DLD1 (cell line): ENCODE results near the gene VPS13C.

Experiments used
- in situ Hi-C: cut with HindIII; loops from 2 replicates; pipeline ENCODE4 v1.10.0; 2017; ENCODE audit warnings: low sequenced_read_pairs

VPS13C gene

DNA sequence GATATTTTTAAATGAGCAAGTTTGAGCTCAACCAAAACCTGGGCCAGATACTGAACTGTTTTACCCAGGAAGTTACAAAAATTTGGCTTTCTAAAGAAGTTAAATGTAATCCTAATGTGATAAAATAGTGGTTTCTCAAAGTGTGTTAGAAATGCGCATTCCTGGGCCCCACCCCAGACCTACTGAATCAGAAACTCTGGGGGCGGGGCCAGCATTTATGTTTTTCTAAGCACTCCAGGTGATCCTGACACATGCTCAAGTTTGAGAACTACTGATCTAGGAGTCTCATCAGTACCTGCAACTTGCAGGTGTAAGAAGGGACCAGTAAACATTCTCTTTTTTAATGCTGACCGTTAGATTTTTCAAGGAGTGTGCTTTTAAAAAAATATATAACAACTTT is 190.6 kb downstream of the VPS13C start:
- in situ Hi-C loops = no loop called here

DNA sequence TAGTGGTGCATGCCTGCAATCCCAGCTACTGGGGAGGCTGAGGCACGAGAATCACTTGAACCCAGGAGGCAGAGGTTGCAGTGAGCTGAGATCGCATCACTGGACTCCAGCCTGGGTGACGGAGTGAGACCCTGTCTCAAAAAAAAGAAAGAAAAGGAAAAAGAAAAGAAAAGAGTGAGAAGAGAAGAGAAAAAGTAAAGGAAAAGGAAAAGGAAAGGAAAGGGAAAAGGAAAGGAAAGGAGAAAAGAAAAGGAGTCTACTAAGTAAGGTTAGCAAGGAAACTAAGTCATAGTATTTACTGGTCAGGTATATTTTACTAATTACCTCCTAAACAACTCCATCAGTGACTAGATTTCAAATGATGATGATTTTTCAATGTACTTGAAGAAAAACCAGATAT is 198.3 kb downstream of the VPS13C start:
- in situ Hi-C loops = no loop called here

DNA sequence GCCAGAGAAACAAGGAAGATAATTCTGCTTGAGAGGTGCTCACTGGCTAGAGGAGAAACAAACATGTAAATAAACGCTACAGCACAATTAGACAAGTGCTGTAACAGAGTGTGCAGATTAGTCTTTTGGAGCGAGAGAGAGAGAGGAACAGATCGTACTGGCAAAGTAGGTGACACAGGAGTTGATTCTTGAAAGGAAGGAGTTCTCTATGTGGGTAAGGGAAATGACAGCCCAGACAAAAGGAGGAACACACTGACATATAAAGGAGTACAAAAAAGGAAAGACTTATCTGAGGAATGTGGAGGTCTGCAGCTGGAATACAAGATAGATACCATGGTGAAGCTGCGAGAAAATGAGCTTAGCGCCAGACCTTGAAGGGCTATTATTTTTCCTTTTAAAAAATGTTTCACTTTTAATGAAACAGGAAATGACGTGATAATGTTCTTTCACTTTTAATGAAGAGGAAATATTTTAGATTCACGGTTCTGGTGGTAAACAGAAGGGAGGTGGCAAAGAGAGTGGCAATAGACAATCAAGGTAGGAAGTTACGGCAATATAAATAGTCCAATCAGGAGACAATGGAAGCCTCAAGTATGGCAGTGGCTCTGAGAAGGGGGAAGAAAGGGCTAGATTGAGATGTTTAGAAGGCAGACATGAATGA is 202.9 kb downstream of the VPS13C start:
- in situ Hi-C loops = no loop called here

DNA sequence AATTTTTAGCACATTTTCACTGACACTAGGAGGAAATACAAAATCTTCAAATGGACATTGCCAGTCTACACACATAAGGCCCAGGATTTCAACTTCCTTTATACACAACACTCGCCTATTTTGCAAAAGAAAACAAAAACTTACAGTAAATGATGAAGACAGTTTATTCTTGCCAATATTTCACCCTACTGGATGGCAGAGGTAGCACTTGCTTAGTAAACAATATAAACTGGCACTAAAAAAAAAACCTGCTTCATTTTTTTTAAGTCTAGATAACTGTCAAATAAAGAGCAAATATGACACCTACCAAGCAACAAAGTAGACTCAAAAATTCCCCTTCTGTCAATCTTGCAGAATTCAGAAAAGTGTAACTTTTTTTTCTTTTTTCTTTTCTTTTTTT is 204.0 kb downstream of the VPS13C start:
- in situ Hi-C loops = no loop called here

DNA sequence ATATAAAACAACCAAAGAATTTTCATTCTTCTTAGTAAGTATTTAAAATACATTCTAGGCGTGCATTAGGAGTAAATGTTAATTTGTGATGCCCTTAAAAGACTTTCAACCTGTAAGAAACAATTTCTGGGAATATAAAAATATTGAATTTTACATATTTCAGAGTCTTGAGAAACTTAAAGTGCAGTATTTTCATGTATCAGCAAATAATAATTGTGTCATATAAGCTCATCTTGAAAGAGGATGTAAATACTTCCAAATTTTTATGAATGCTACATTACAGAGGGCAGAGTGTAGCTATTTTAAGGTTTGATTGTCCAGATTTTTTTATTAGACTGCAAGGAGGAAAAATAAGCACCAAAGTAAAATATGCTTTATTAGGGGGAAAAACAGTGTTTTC is 207.1 kb downstream of the VPS13C start:
- in situ Hi-C loops = no loop called here

DNA sequence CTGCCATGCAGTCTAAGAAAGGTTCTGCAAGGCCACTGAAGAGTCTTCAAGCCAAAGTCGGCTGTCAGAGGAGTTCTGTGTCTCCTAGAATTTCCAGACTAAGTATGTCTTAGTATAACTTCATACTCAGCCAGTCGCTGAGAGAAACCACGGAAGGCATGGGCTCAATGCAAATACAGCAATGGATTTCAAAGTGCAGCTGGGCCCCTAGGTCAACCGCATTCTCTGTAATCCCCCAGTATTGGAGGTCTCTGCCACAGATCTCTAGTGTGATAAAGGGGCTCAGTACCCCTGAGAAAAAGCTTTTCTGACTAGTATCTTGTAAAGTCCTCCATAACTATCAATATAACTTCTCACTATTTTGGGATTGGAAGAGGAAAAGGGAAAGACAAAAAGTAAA is 208.3 kb downstream of the VPS13C start:
- in situ Hi-C loops = no loop called here

DNA sequence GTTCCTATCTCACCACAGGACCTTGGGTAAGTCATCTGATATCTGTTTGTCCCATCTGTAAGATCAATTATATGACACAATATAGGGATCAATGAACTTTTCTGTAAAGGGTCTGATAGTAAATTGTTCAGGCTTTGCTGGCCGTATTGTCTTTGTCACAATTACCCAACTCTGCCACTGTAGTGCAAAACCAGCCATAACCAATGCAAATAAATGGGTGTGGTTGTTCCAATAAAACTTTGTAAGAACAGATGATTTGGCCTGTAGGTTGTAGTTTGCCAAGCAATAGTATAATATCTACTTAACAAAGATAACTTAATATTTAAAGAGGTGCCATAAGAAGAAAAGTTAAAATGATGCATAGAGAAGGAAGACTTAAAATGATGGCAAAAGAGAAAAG is 210.8 kb downstream of the VPS13C start:
- in situ Hi-C loops = no loop called here

DNA sequence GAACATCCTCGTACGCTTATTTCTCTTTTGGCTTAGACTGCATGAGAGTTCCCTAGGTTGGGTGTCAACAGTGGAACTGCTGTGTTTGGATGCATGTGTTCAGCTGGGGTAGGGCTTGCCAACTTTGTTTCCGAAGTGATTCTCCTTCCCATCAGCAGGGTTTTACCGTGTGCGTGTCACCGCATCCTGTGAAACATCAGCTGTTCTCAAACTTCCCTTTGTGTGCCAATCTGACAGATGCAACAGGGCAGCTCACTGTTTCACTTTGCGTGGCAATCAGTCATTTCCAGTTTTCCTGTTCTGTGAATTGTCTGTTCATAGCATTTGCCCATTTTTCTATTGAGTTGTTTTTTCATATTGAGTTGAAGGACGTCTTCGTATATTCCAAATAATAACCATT is 218.8 kb downstream of the VPS13C start:
- in situ Hi-C loops = no loop called here

DNA sequence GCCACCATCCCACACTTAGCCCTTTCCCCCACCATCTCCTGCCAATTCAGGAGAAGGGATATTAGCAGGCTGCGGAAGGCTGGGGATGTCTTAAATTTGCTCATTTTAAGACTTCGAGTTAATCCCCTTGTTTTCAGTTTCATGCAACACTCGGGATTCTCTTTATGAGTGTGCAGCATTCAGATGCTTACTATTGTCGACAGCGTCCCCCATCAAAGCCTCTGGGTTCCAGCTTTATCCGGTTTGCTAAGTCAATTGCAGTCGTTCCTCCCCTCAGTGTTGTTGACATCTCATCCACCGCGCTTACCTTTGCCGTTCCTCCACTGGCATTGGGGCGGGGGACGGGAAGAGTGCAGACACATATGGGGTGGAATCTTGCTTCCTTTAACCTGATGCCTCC is 220.2 kb downstream of the VPS13C start:
- in situ Hi-C loops = no loop called here

DNA sequence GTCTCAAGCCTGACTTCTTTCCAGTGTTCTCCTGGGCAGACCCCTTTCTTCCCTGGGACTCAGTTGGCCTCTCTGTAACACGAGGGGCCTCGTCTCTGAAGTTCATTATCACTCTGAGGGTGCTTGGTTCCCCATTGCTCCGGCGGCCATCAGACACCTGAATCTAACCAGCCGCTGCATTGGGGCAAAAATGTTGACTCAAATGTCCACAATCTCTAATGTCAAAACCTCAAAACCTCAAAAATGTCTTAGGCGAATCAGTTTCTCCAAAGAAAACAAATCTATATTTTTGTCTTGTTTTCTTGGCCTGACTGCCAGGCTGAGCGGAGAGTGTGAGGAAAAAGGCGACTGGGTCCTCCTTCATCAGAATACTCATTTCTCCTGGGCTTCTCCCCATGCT is 220.7 kb downstream of the VPS13C start:
- in situ Hi-C loops = no loop called here

DNA sequence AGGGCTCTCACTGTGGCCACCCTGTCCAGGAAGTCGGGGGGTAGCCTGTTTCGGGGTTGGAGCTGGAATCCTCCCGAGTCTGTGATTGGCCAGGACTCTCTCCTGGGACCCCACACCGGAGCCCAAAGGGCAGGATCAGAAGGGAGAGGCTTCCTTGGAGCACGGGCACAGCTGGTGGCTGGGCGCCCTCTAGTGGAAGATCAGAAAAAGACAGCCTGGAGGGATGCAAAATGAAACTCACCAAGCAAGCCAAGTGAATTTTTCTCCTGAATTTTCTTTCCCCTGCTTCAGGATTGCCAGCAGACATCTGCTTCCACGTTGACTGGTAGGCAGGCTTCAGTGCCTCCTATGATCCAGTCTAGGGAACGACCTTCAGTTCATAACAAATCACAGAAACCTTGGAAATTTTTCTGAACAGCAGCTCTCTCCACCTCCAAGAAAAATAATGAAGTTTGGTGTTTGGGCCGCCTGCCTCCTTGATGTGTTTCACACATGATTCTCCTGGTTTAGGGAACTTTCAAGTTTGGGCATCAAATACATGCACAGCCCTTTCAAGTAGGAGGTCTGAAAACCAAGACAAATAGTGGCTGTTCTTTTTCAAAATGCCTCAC is 224.6 kb downstream of the VPS13C start:
- in situ Hi-C loops = no loop called here

DNA sequence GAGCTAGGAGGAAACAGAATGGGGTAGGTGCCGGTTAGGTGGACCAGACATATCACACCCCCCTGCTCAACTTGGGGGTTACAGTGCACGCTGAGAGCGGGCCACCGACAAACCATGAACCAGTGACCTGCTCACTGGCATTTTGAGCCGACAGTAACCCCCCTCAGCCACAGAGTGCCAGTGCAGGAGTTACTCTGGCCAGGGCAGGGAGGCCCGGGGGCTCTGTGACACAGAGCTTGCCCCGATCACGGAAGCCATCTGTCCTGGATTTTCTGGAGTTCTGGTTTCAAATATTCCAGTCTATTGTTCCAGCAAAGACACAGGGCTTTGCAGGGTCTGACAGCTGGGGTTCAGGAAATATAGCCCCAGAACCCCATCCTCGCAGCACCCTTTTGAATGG is 225.2 kb downstream of the VPS13C start:
- in situ Hi-C loops = no loop called here

DNA sequence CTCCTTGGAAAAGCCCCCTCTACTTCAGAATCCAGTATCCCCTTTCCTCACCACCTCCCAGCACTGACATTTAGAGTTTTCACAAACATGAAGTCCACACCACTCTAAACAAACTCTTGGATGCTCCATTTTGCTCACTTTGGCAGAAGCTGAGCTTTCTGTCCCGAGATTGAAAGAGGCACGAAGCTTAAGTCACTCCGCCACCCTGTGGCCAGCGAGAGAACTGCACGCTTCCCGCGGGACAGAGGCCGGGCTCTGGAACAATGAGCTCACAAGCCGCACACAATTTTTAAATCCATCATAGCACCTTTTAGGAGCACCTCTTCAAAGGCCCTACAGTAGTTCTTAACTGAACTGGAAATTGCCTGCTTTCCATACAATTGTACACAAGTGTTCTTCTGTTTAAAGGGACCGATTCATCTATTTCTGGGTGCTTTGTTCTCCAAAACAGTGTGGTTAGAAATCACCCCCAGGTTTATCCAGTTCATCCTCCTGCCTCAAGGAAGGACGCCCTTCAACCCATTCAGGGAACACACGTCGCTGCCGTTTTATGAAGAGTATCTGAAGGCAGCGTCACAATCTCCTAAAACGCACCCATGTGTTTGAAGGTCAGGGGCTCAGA is 226.1 kb downstream of the VPS13C start:
- in situ Hi-C loops = no loop called here

DNA sequence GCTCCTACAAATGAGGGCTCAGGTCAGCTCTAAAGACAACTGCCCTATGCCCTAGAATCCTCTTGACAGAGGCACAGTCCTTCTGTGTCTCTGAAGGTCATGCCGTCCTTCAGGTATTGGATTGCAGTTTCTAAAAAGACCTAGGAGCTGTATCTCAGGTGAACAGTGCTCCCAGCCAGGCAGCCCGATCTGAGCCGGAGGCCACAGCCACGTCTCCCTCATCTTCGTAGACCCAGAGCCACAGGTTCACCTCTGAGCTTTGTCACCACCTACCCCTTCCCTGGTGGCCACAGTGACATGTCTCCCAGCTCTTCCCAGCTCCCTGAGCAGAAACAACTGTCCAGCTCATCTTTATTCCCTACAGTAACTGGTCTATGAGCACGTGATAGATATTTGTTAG is 228.0 kb downstream of the VPS13C start:
- in situ Hi-C loops = no loop called here

DNA sequence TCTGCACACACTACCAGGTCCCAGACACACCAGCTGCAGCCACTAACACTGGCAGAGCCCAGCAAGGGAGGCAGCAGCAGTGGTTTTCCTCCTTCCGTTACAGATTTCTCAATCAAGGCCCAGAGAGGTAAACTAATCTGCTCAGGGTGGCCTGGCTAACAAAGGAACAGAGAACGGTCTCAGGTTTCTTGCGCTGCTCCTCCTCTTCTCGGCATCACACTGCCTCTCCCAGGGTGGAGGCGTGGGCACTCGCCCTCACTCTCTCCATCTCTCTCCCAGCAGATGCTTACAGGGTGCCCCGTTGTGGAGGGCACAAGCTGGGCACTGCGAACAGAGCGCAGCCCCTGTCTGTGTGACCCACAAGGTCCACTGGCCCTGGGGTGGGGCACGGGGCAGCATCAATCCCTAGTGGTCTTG is 228.7 kb downstream of the VPS13C start:
- in situ Hi-C loops = no loop called here

DNA sequence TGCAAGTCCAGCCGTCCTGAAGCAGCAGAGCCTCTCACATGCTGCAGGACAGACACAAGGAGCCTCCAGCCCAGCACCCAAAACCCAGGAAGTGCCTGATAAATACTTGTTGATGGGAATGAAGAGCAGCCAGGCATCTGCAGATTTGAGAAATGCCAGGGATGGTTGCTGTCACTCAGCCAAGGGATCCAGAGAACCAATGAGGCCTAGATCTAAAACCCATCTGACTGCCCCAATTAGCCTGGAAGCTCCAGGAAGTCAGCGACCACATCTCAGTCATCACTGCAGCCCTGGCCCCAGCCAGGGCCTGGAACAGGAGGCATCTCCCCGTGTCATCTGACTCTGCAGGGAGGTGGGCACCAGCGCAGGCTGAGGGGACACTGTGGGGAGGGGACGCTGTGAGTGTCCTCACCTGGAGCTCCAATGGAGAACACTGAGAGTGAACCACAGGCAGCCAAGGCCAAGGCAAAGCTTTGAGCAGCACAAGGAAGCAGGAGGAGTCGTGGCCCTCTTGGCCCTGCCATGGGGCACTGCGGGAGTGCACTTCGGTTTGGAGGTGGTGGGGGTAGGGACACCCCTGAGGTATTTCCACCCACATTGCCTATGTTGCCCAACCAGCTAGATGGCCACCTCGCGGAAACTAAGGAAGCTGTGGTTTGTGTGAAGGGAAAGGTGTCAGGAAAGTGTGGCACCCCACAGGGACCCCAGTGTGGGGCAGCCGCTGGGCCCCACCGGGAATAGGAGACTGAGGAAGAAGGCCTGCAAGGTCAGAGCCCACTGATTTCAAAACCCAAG is 229.5 kb downstream of the VPS13C start:
- in situ Hi-C loops = no loop called here

DNA sequence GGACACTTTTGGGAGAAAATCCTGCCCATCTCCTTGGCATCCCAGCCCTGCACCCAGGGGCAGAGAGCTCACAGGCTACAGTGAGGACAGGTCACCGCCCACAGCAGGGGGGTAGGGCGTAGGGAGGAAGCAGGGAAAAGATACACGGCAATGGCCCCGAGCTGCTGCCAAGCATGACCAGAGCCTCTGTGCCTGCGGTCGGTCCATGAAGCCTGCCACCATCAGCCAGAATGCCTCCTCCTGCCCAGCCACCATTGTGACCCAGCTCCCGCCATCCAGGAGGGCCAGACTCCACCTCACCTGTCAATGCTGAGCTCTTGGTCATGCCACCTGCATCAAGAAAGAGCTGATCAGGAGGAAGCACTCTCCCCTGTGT is 230.7 kb downstream of the VPS13C start:
- in situ Hi-C loops = no loop called here

DNA sequence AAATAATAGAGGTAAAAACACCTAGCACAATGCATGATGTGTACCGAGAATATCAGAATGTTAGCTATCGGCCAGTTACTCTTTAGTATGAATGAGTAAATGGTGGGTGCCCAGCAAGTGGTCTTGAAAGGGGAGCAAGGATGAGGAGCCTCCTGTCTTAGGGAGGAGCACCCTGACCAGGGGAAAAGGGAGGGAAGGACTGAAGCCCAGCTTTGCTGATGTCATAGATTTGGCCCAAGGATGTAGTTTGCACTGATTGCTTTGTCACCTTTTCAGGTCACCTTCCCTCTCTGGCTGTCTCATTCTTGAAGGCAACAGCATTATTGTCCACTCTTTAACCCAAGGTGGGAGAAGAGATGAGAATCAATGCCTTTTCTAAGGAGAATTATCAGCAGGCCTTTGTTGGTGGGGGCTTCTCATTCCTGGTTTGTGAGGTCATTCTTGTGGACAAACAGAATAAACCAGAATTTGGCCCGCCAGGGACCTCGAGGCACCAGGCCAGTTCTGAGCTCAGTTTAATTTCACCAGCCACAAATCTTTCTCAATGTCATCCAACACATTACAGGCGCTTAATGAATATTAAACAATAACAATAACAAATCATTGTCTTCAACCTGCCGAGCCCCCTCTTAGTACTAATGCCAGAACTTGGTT is 231.3 kb downstream of the VPS13C start:
- in situ Hi-C loops = no loop called here

DNA sequence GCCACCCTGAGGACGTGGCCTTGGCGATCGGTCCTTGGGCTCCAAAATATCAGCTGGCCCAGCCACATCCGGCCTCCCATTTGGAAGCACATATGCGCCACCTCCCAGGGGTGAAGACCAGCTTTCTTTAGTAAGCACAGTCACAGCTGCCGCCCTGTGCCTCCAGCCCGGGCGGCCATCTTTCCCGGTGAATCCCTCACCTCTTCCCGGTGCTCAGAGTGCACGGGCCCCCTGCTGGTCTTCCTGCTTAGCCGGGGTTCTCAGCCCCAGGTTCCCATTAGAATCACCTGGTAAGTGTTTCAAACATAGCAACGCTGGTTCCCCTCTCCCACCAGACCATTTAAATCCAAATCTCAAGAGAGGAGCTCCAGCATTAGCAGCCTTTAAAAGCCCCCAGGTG is 232.2 kb downstream of the VPS13C start:
- in situ Hi-C loops = no loop called here

DNA sequence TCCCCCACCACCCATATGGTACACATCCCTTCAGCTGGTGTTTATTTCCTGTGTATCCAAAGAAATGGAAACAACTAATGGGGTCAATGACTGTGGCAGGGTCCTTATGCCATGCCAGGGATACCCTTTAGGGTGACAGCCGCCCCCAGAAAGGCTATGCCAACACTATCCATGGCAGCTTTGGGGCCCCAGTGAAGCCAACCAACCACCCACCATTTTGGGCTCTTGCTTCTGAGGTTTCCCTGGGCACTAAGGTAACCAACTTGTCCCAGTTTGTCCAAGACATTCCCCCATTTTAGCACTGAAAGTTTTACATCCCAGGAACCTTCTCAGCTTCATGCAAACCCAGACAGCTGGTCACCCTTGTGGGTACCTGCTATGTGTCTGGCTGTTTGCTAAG is 233.1 kb downstream of the VPS13C start:
- in situ Hi-C loops = no loop called here

DNA sequence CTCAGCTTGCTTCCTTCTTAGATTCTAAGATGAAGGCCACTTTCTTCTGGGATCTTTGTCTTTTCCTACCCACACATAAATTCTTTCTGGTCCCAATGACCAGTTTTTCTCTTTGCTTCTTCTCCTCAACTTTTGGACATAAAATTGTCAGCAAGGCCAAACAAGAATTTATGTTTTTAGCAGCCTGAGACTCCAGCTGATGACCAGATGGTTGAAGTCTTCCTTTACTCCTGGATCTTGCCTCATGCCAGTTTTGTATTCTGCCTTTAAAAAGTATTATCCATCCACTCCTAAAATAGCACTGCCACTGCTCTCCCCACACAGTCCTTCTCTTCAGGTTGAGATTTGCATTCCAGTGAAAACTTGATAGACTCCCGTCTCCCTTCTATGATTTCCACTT is 236.0 kb downstream of the VPS13C start:
- in situ Hi-C loops = no loop called here
